HCT116 (cell line): ENCODE measurements around the gene EFNB1. TPM values are rescaled to one million over a fixed set of nuclear protein-coding genes. Genes with fewer than 3 reads are reported as not detected.

Source experiments
- ATAC-seq: fragments of 200-7000 bp; cut with Tn5 transposase; 2 replicates; pipeline ENCODE4 v1.9.1; 2020; ENCODE audit warnings: mild to moderate bottlenecking, moderate library complexity
- BruUV-seq: library from RNA; stranded (reverse); fragments of 400-500 nt; replicated peaks from 2 replicates; lab custom pipeline; 2021; lab: Mats Ljungman, UMichigan
- CTCF ChIA-PET: fragments of 300-600 bp; sonication (Branson Sonifier 250); formaldehyde crosslinking; loops from one replicate; lab custom pipeline; 2021; ENCODE audit warnings: antibody characterized with exemption; lab: Charles Lee
- POLR2A ChIA-PET: fragments of 300-600, 350-600 bp; sonication (Branson Sonifier 250); formaldehyde crosslinking; loops from one replicate; lab custom pipeline; 2021; ENCODE audit warnings: antibody characterized with exemption; lab: Charles Lee
- RAD21 ChIA-PET, 2 experiments: fragments of 300-600 bp; sonication (Branson Sonifier 250); formaldehyde crosslinking; loops; one replicate each; lab custom pipeline; 2023; ENCODE audit warnings: low total read pairs in 2 of 2; ENCODE audit not compliant: uncharacterized antibody in 2 of 2, unreplicated experiment in 2 of 2, low non-redundant PET in 1 of 2; lab: Charles Lee
- DNase-seq: peaks from one replicate; pipeline ENCODE4 v3.0.0-alpha.2; 2010; ENCODE audit warnings: low read depth, low spot score
- H2AFZ ChIP-seq: fragments of 200-600 bp; shearing (Covaris generic), sonication (generic); 2 replicates; pipeline ENCODE4 v1.6.1; 2017; ENCODE audit warnings: low read depth, mixed run types, mixed read lengths, antibody characterized with exemption, low read length; ENCODE audit not compliant: poor library complexity, severe bottlenecking
- H3K27ac ChIP-seq: 2 replicates; pipeline ENCODE4 v1.5.1; 2012; ENCODE audit warnings: low read depth, low read length
- H3K27me3 ChIP-seq: fragments of 200-600 bp; sonication (generic); 2 replicates; pipeline ENCODE4 v1.6.1; 2016; ENCODE audit warnings: mixed run types, low read length, mixed read lengths; ENCODE audit not compliant: insufficient read depth
- H3K36me3 ChIP-seq, 2 experiments: fragments of 200-500 bp in 1 of 2; fragments of 200-600 bp in 1 of 2; sonication (Bioruptor generic) in 1 of 2; sonication (generic) in 1 of 2; 2 replicates each; pipeline versions ENCODE4 v1.5.1 to v1.6.1; 2014 to 2016; ENCODE audit warnings: low read length in 2 of 2, inconsistent platforms in 1 of 2, mixed read lengths in 1 of 2, mixed run types in 1 of 2; ENCODE audit not compliant: insufficient read depth in 2 of 2, control insufficient read depth in 1 of 2
- H3K4me1 ChIP-seq, 2 experiments: fragments of 200-600 bp in 1 of 2; sonication (generic) in 1 of 2; 2 replicates each; pipeline versions ENCODE4 v1.5.1 to v1.6.1; 2012 to 2017; ENCODE audit warnings: low read length in 2 of 2, inconsistent platforms in 1 of 2, mild to moderate bottlenecking in 1 of 2, mixed read lengths in 1 of 2, mixed run types in 1 of 2, moderate library complexity in 1 of 2; ENCODE audit not compliant: insufficient read depth in 2 of 2, control insufficient read depth in 1 of 2
- H3K4me2 ChIP-seq: fragments of 200-600 bp; sonication (generic); 2 replicates; pipeline ENCODE4 v1.6.1; 2017; ENCODE audit warnings: mixed run types, low read length, mixed read lengths
- H3K4me3 ChIP-seq, 2 experiments: fragments of 200-600 bp in 1 of 2; sonication (generic) in 1 of 2; replicated peaks in 1 of 2; 2 replicates each; pipeline ENCODE4 v1.5.1; 2011 to 2016; ENCODE audit warnings: low read length in 2 of 2, control low read depth in 1 of 2, low read depth in 1 of 2, mild to moderate bottlenecking in 1 of 2, mixed read lengths in 1 of 2, mixed run types in 1 of 2
- H3K79me2 ChIP-seq: fragments of 200-600 bp; sonication (generic); 2 replicates; pipeline ENCODE4 v1.6.1; 2017; ENCODE audit warnings: mild to moderate bottlenecking, mixed run types, low read length, moderate library complexity, mixed read lengths; ENCODE audit not compliant: insufficient read depth
- H3K9ac ChIP-seq: fragments of 200-600 bp; sonication (generic); 2 replicates; pipeline ENCODE4 v1.6.1; 2016; ENCODE audit warnings: low read length, mixed read lengths
- H3K9me2 ChIP-seq: fragments of 200-600 bp; sonication (generic), shearing (Covaris generic); 2 replicates; pipeline ENCODE4 v1.6.1; 2017; ENCODE audit warnings: mixed run types, mild to moderate bottlenecking, moderate library complexity; ENCODE audit not compliant: insufficient read depth
- H3K9me3 ChIP-seq, 2 experiments: fragments of 200-500 bp in 1 of 2; fragments of 200-600 bp in 1 of 2; sonication (Bioruptor generic) in 1 of 2; sonication (generic) in 1 of 2; 2 replicates each; pipeline ENCODE4 v1.6.1; 2014 to 2017; ENCODE audit warnings: low read length in 2 of 2, mixed read lengths in 2 of 2, inconsistent platforms in 1 of 2, low read depth in 1 of 2, mild to moderate bottlenecking in 1 of 2, mixed run types in 1 of 2, moderate library complexity in 1 of 2; ENCODE audit not compliant: control insufficient read depth in 1 of 2, insufficient read depth in 1 of 2
- H4K20me1 ChIP-seq: fragments of 200-600 bp; sonication (generic), shearing (Covaris generic); 2 replicates; pipeline ENCODE4 v1.6.1; 2017; ENCODE audit warnings: mixed run types, mild to moderate bottlenecking, moderate library complexity; ENCODE audit not compliant: insufficient read depth
- CBX3 ChIP-seq: IDR thresholded peaks from 2 replicates; pipeline ENCODE4 v1.6.1; 2012; ENCODE audit warnings: low read depth
- EGR1 ChIP-seq: IDR thresholded peaks from 2 replicates; pipeline ENCODE4 v1.6.1; 2012; ENCODE audit warnings: low read depth
- ELF1 ChIP-seq: IDR thresholded peaks from 2 replicates; pipeline ENCODE4 v1.6.1; 2012; ENCODE audit warnings: low read depth, borderline replicate concordance
- EZH2phosphoT487 ChIP-seq: fragments of 200-600 bp; IDR thresholded peaks from 2 replicates; pipeline ENCODE4 v1.6.1; 2018; ENCODE audit warnings: antibody characterized with exemption, borderline replicate concordance
- FOSL1 ChIP-seq: IDR thresholded peaks from 2 replicates; pipeline ENCODE4 v1.6.1; 2012; ENCODE audit warnings: low read depth
- POLR2A ChIP-seq: IDR thresholded peaks from 2 replicates; pipeline ENCODE4 v1.7.0; 2011; ENCODE audit warnings: borderline replicate concordance; ENCODE audit not compliant: insufficient read depth, insufficient read length; ENCODE audit errors: extremely low read depth
- POLR2AphosphoS5 ChIP-seq: IDR thresholded peaks from 2 replicates; pipeline ENCODE4 v1.6.1; 2011; ENCODE audit warnings: mild to moderate bottlenecking, low read depth, low read length, moderate library complexity
- RAD21 ChIP-seq: IDR thresholded peaks from 2 replicates; pipeline ENCODE4 v1.6.1; 2012; ENCODE audit warnings: low read depth, mild to moderate bottlenecking
- SIN3A ChIP-seq: IDR thresholded peaks from 2 replicates; pipeline ENCODE4 v1.6.1; 2012; ENCODE audit warnings: low read depth
- TCF7L2 ChIP-seq: IDR thresholded peaks from 2 replicates; pipeline ENCODE4 v1.7.0; 2011; ENCODE audit warnings: borderline replicate concordance, inconsistent platforms; ENCODE audit not compliant: insufficient read depth, insufficient read length; ENCODE audit errors: extremely low read depth
- YY1 ChIP-seq: IDR thresholded peaks from 2 replicates; pipeline ENCODE4 v1.6.1; 2011; ENCODE audit warnings: low read length, low read depth, moderate library complexity, mild to moderate bottlenecking; ENCODE audit not compliant: insufficient replicate concordance; ENCODE audit errors: extremely low read depth
- ZNF274 ChIP-seq: fragments of 200-500 bp; sonication (Bioruptor generic); IDR thresholded peaks from 2 replicates; pipeline ENCODE4 v1.6.1; 2014; ENCODE audit warnings: mild to moderate bottlenecking, low read depth, low read length, inconsistent platforms
- intact Hi-C: fragments of 100-400 bp; cut with micrococcal nuclease; formaldehyde crosslinking; loops from 2 replicates; pipeline ENCODE4 v1.10.0; 2022
- total RNA-seq: library from RNA; stranded (reverse); gene quantifications from one replicate; pipeline ENCODE4 v1.2.1, GENCODE V29; 2021; ENCODE audit not compliant: unreplicated experiment
- TF ChIP-seq, protein P1 (sequence below): IDR thresholded peaks from 2 replicates; pipeline ENCODE4 v1.6.1; 2012; ENCODE audit warnings: low read depth
- TF ChIP-seq, protein P2 (sequence below), 3 experiments: fragments of 200-600 bp in 1 of 3; sonication (generic) in 1 of 3; IDR thresholded peaks in 2 of 3; conservative IDR thresholded peaks in 1 of 3; 2 replicates each; pipeline ENCODE4 v1.5.1; 2012 to 2017; ENCODE audit warnings: low read depth in 2 of 3, low read length in 2 of 3, antibody characterized with exemption in 1 of 3, borderline replicate concordance in 1 of 3, control low read depth in 1 of 3, mild to moderate bottlenecking in 1 of 3, mixed read lengths in 1 of 3, mixed run types in 1 of 3, moderate library complexity in 1 of 3; ENCODE audit not compliant: insufficient read depth in 1 of 3

Gene EFNB1
- total RNA-seq, 1 experiment from 2014 or later, result 14.7 TPM

DNA sequence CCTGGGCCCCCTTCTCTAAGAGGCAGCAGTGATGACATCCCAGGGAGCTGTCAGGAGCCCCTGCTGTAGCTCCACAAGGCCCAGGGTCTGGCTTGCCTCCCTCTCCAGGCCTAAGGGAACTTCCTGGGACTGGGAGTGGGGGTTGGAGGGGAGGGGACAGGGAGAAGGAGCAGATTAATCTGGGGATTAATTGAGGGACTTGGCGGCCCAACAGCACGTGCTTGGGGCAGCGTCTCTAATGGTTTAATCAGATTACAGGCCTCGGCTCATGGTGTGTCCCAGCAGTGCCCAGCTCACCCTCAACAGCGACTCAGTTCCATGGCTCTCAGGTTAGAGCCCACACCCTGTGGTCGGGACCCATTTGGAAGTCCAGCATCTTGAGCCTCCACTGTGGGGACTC, 47.9 kb downstream of the EFNB1 start:
- TF ChIP-seq POLR2AphosphoS5 (no peak), ELF1 (no peak), EGR1 (no peak), SIN3A (no peak), YY1 (no peak), CBX3 (no peak), ZNF274 (no peak), TCF7L2 (no peak), POLR2A (no peak), RAD21 (no peak), FOSL1 (no peak), EZH2phosphoT487 (no peak)
- TF ChIP-seq, protein P1, sequence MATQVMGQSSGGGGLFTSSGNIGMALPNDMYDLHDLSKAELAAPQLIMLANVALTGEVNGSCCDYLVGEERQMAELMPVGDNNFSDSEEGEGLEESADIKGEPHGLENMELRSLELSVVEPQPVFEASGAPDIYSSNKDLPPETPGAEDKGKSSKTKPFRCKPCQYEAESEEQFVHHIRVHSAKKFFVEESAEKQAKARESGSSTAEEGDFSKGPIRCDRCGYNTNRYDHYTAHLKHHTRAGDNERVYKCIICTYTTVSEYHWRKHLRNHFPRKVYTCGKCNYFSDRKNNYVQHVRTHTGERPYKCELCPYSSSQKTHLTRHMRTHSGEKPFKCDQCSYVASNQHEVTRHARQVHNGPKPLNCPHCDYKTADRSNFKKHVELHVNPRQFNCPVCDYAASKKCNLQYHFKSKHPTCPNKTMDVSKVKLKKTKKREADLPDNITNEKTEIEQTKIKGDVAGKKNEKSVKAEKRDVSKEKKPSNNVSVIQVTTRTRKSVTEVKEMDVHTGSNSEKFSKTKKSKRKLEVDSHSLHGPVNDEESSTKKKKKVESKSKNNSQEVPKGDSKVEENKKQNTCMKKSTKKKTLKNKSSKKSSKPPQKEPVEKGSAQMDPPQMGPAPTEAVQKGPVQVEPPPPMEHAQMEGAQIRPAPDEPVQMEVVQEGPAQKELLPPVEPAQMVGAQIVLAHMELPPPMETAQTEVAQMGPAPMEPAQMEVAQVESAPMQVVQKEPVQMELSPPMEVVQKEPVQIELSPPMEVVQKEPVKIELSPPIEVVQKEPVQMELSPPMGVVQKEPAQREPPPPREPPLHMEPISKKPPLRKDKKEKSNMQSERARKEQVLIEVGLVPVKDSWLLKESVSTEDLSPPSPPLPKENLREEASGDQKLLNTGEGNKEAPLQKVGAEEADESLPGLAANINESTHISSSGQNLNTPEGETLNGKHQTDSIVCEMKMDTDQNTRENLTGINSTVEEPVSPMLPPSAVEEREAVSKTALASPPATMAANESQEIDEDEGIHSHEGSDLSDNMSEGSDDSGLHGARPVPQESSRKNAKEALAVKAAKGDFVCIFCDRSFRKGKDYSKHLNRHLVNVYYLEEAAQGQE, result no peak
- TF ChIP-seq, protein P2, sequence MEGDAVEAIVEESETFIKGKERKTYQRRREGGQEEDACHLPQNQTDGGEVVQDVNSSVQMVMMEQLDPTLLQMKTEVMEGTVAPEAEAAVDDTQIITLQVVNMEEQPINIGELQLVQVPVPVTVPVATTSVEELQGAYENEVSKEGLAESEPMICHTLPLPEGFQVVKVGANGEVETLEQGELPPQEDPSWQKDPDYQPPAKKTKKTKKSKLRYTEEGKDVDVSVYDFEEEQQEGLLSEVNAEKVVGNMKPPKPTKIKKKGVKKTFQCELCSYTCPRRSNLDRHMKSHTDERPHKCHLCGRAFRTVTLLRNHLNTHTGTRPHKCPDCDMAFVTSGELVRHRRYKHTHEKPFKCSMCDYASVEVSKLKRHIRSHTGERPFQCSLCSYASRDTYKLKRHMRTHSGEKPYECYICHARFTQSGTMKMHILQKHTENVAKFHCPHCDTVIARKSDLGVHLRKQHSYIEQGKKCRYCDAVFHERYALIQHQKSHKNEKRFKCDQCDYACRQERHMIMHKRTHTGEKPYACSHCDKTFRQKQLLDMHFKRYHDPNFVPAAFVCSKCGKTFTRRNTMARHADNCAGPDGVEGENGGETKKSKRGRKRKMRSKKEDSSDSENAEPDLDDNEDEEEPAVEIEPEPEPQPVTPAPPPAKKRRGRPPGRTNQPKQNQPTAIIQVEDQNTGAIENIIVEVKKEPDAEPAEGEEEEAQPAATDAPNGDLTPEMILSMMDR (IDR thresholded peaks at IDR 0.05 in 2 of 3, conservative IDR thresholded peaks at IDR 0.05 in 1 of 3; ENCODE audit: borderline replicate concordance in 1 of 3, insufficient read depth in 1 of 3, low read depth in 2 of 3, low read length in 2 of 3), result no peak
- no TSS peak for BruUV-seq
- no peak overlapping the region for H3K4me2 ChIP-seq
- no peaks in the 10 kb centered on the region for H3K36me3 ChIP-seq
- H3K79me2 ChIP-seq, result no peaks in the 10 kb centered on the region
- no peak overlapping the region for H3K4me3 ChIP-seq
- ChIA-PET POLR2A (no interaction called here), CTCF (no interaction called here), RAD21 (no interaction called here)
- H3K4me1 ChIP-seq, result no peaks in the 10 kb centered on the region
- no peaks in the 10 kb centered on the region for H3K27me3 ChIP-seq
- H3K9ac ChIP-seq, result no peak overlapping the region
- intact Hi-C loops, result no loop called here
- no peak overlapping the region for H3K27ac ChIP-seq
- H3K9me2 ChIP-seq, result no peaks in the 10 kb centered on the region
- no peaks in the 10 kb centered on the region for H3K9me3 ChIP-seq
- no peak for DNase-seq
- H4K20me1 ChIP-seq, result no peaks in the 10 kb centered on the region
- no peak overlapping the region for H2AFZ ChIP-seq
- no peak for ATAC-seq
